DMS79 treated with DMSO at 0.1 percent for 48 hours (cell line): Measurements from ENCODE around the gene KCTD3.

ENCODE experiments used
- DNase-seq: peaks from one replicate; lab custom pipeline; 2025; lab: John Stamatoyannopoulos, UW

The KCTD3 gene

GRCh38 chr1:215566556-215567490 lies at the start of gene KCTD3:
KCTD3 (plus strand) TSS chr1:215567304; CDS start chr1:215567686, 382 bp downstream.
- peak; percentile 66 for DNase-seq

- no peak for DNase-seq
Observed at GRCh38 chr1:215517441-215517891, 49.6 kb upstream of the KCTD3 start.

- no peak for DNase-seq
Observed at GRCh38 chr1:215518594-215518993, 48.5 kb upstream of the KCTD3 start.

- no peak for DNase-seq
Observed at GRCh38 chr1:215521279-215521678, 45.8 kb upstream of the KCTD3 start.

GRCh38 chr1:215523128-215523861 lies 43.8 kb upstream of the KCTD3 start:
- DNase-seq: no peak

GRCh38 chr1:215523906-215524305 lies 43.2 kb upstream of the KCTD3 start:
- no peak for DNase-seq

- DNase-seq: peak; percentile 64
Observed at GRCh38 chr1:215526147-215526845, 40.8 kb upstream of the KCTD3 start.

GRCh38 chr1:215526846-215527151 lies 40.3 kb upstream of the KCTD3 start:
- DNase-seq: no peak

- DNase-seq: no peak
Observed at GRCh38 chr1:215529111-215529510, 38.0 kb upstream of the KCTD3 start.

GRCh38 chr1:215529571-215529970 lies 37.5 kb upstream of the KCTD3 start:
- DNase-seq: no peak

GRCh38 chr1:215530401-215530984 lies 36.6 kb upstream of the KCTD3 start:
- DNase-seq: no peak

- peak; percentile 59 for DNase-seq
Observed at GRCh38 chr1:215539803-215540570, 27.1 kb upstream of the KCTD3 start.

- no peak for DNase-seq
Observed at GRCh38 chr1:215542301-215542700, 24.8 kb upstream of the KCTD3 start.

- no peak for DNase-seq
Observed at GRCh38 chr1:215543191-215543606, 23.9 kb upstream of the KCTD3 start.

- no peak for DNase-seq
Observed at GRCh38 chr1:215543806-215544205, 23.3 kb upstream of the KCTD3 start.

- no peak for DNase-seq
Observed at GRCh38 chr1:215544566-215544965, 22.5 kb upstream of the KCTD3 start.

- DNase-seq: no peak
Observed at GRCh38 chr1:215545096-215545495, 22.0 kb upstream of the KCTD3 start.

- no peak for DNase-seq
Observed at GRCh38 chr1:215547011-215547410, 20.1 kb upstream of the KCTD3 start.

GRCh38 chr1:215551806-215552205 lies 15.3 kb upstream of the KCTD3 start:
- DNase-seq: no peak

- no peak for DNase-seq
Observed at GRCh38 chr1:215554865-215555264, 12.2 kb upstream of the KCTD3 start.

GRCh38 chr1:215555531-215555930 lies 11.6 kb upstream of the KCTD3 start:
- DNase-seq: no peak
